HG03196 (cell line): ENCODE results near the gene GPBP1L1.
"Not testable (repeated sequence)": the region's sequence is repeated elsewhere in the genome, so short reads cannot be mapped to it uniquely, and the experiment has no call there.

Experiments
- ATAC-seq: cut with Tn5 transposase; IDR thresholded peaks from one replicate; pipeline ENCODE4 v1.9.1; 2021; ENCODE audit not compliant: unreplicated experiment

GPBP1L1 gene

GRCh38 chr1:45684402-45684801 is 1.9 kb downstream of the GPBP1L1 start:
- ATAC-seq, result no peak

GRCh38 chr1:45682942-45683341 is 3.4 kb downstream of the GPBP1L1 start:
- ATAC-seq, result no peak

GRCh38 chr1:45679123-45679522 is 7.2 kb downstream of the GPBP1L1 start:
- no peak for ATAC-seq

- no peak for ATAC-seq
Measured at GRCh38 chr1:45678489-45678888, 7.8 kb downstream of the GPBP1L1 start.

GRCh38 chr1:45677751-45678245 is 8.5 kb downstream of the GPBP1L1 start:
- ATAC-seq, result no peak

- ATAC-seq, result not testable (repeated sequence)
Measured at GRCh38 chr1:45676553-45676952, 9.8 kb downstream of the GPBP1L1 start.

GRCh38 chr1:45674478-45674877 is 11.9 kb downstream of the GPBP1L1 start:
- ATAC-seq, result no peak

GRCh38 chr1:45673956-45674355 is 12.4 kb downstream of the GPBP1L1 start:
- no peak for ATAC-seq

GRCh38 chr1:45669859-45670655 is 16.3 kb downstream of the GPBP1L1 start:
- ATAC-seq, result no peak

GRCh38 chr1:45669379-45669778 is 17.0 kb downstream of the GPBP1L1 start:
- ATAC-seq, result no peak

GRCh38 chr1:45668526-45668925 is 17.8 kb downstream of the GPBP1L1 start:
- no peak for ATAC-seq

GRCh38 chr1:45667321-45668111 is 18.8 kb downstream of the GPBP1L1 start:
- no peak for ATAC-seq

GRCh38 chr1:45666836-45667235 is 19.5 kb downstream of the GPBP1L1 start:
- no peak for ATAC-seq

GRCh38 chr1:45660336-45660735 is 26.0 kb downstream of the GPBP1L1 start:
- ATAC-seq, result no peak

- ATAC-seq, result no peak
Measured at GRCh38 chr1:45659222-45659621, 27.1 kb downstream of the GPBP1L1 start.

GRCh38 chr1:45658171-45658570 is 28.2 kb downstream of the GPBP1L1 start:
- ATAC-seq, result no peak

GRCh38 chr1:45656573-45657226 is 29.6 kb downstream of the GPBP1L1 start:
- ATAC-seq, result no peak

GRCh38 chr1:45654540-45655280 is 31.6 kb downstream of the GPBP1L1 start:
- no peak for ATAC-seq

GRCh38 chr1:45647248-45648021 is 38.9 kb downstream of the GPBP1L1 start:
- no peak for ATAC-seq

GRCh38 chr1:45644661-45645060 is 41.7 kb downstream of the GPBP1L1 start:
- ATAC-seq, result no peak
